Muscle layer of colon (tissue), 2 donors: ENCODE results near the gene OR1K1.
"Not testable (repeated sequence)": the region's sequence is repeated elsewhere in the genome, so short reads cannot be mapped to it uniquely, and the experiment has no call there.

Experiments
- H3K27ac ChIP-seq: one replicate; pipeline ENCODE4 v1.7.0; 2013; ENCODE audit warnings: low read depth, mild to moderate bottlenecking, low read length, moderate library complexity
- H3K27me3 ChIP-seq, 2 donors: one replicate each; pipeline ENCODE4 v1.7.0; 2013; ENCODE audit warnings: low read length in 2 of 2, mild to moderate bottlenecking in 2 of 2; ENCODE audit not compliant: insufficient read depth in 2 of 2, control insufficient read depth in 1 of 2
- H3K36me3 ChIP-seq: one replicate; pipeline ENCODE4 v1.7.0; 2013; ENCODE audit warnings: mild to moderate bottlenecking, low read length; ENCODE audit not compliant: insufficient read depth
- H3K4me1 ChIP-seq: one replicate; pipeline ENCODE4 v1.7.0; 2013; ENCODE audit warnings: mild to moderate bottlenecking, low read length; ENCODE audit not compliant: insufficient read depth
- H3K4me3 ChIP-seq, 2 donors: one replicate each; pipeline ENCODE4 v1.7.0; 2013; ENCODE audit warnings: low read length in 2 of 2, low read depth in 1 of 2, mild to moderate bottlenecking in 1 of 2, moderate library complexity in 1 of 2
- H3K9ac ChIP-seq: one replicate; pipeline ENCODE4 v1.7.0; 2013; ENCODE audit warnings: low read length
- H3K9me3 ChIP-seq: one replicate; pipeline ENCODE4 v1.7.0; 2013; ENCODE audit warnings: mild to moderate bottlenecking, low read length
- donor health status: abdominal sarcoma.
- donor health status: Adenocarcinoma of cecum.

Gene OR1K1

DNA sequence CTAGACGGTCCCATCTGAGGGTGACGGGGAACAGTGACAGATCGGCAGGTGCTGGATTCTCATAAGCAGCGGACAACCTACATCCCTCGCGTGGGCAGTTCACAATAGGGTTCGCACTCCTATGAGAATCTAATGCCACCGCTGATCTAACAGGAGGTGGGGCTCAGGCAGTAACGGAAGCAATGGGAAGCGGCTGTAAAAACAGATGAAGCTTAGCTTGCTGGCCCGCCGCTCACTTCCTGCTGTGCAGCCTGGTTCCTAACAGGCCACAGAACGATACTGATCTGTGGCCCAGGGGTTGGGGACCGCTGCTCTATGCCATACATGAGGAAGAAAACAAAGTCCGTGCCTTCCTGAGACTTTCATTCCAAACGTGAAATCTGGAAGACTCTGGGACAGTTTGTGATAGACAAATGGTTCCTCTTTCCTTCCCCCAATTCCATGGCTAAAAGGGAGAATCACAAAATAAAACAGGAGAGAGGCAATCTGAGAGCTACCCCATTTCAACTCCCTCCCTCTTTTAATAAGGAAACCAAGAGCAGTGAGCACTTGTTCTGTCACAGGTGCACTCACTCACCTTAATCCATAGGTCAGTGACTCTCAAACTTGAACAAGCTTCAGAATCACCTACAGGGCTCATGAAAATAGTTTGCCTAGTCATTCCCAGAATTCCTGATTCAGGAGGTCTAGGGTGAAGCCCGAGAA, 16.4 kb downstream of the OR1K1 start:
- peaks cover 13% of the 10 kb centered on the region for H3K4me1 ChIP-seq
- H3K27ac ChIP-seq, result no peak overlapping the region
- no peaks in the 10 kb centered on the region for H3K9me3 ChIP-seq
- H3K36me3 ChIP-seq, result peaks cover 19% of the 10 kb centered on the region
- no peak overlapping the region for H3K4me3 ChIP-seq
- H3K9ac ChIP-seq, result no peak overlapping the region
- no peaks in the 10 kb centered on the region for H3K27me3 ChIP-seq

DNA sequence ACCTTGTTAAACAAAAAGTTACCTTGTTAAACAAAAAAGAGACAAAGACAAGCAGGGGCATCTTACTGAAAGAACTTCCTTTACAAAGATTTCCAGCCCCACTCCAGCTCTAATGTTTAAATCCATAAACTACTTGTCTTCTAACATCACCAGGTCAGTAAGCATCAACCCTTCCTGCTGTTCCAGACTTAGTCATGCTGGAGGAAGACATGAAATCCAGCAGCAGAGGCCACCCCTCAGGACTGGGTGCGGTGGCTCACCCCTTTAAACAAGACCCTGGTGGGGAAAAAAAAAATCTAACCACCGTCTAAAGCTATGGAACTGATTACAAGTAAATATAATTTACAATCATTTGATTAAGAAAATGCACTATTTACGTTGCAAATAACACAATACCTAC, 19.4 kb downstream of the OR1K1 start:
- no peak overlapping the region for H3K4me3 ChIP-seq
- no peak overlapping the region for H3K9ac ChIP-seq
- no peaks in the 10 kb centered on the region for H3K9me3 ChIP-seq
- H3K36me3 ChIP-seq, result peaks cover 31% of the 10 kb centered on the region
- peaks cover 14% of the 10 kb centered on the region for H3K4me1 ChIP-seq
- no peaks in the 10 kb centered on the region for H3K27me3 ChIP-seq
- H3K27ac ChIP-seq, result no peak overlapping the region

DNA sequence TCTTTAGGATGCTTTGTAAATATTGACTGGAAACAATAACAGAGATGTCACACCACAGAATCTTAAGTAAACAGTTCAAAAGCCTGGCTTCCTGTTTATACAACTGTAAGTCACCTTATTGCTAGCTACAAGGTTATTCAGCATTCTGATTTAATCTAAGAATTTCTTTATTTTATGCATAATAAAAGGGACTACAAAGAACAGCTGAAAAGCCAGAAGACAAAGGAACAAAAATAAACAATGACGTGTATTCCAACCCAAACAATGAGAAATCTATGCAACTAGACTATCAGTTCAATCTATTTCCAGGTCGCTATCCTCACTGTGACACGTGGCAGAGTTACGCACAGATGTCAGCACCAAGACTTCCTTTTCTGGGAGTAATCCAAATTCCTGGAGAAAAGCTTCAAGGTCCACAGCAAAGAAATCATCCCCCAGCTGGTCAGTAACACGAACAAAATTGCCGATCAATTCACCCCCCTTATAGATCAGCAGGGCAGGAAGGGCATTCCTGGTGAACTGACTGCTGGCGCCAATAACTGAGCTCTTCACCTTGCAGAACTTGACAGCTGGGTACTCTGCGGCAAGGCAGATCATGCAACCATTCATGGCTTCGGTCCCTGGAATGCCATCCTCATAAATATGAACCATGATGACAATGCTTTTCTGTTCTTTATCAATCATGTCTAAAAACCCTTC, 20.0 kb downstream of the OR1K1 start:
- H3K27ac ChIP-seq, result no peak overlapping the region
- no peak overlapping the region for H3K9ac ChIP-seq
- no peaks in the 10 kb centered on the region for H3K27me3 ChIP-seq
- peaks cover 31% of the 10 kb centered on the region for H3K36me3 ChIP-seq
- H3K4me3 ChIP-seq, result no peak overlapping the region
- H3K9me3 ChIP-seq, result no peaks in the 10 kb centered on the region
- H3K4me1 ChIP-seq, result peaks cover 14% of the 10 kb centered on the region

DNA sequence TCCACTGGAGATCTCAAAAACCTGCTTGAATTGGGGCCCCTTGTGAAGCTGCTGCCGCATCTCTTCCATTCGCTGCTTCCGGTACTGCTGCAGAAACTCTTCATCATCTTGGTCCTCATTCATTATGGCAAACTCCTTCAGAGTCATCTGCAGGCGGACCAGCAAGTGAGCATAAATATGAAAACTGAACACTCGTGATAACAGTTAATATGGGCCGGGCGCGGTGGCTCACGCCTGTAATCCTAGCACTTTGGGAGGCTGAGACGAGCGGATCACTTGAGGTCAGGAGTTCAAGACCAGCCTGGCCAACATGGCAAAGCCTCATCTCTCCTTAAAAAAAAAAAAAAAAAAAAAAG, 20.5 kb downstream of the OR1K1 start:
- H3K9me3 ChIP-seq, result no peaks in the 10 kb centered on the region
- H3K4me1 ChIP-seq, result peaks cover 14% of the 10 kb centered on the region
- H3K27me3 ChIP-seq, result no peaks in the 10 kb centered on the region
- H3K9ac ChIP-seq, result no peak overlapping the region
- H3K4me3 ChIP-seq, result no peak overlapping the region
- no peak overlapping the region for H3K27ac ChIP-seq
- H3K36me3 ChIP-seq, result peaks cover 31% of the 10 kb centered on the region

DNA sequence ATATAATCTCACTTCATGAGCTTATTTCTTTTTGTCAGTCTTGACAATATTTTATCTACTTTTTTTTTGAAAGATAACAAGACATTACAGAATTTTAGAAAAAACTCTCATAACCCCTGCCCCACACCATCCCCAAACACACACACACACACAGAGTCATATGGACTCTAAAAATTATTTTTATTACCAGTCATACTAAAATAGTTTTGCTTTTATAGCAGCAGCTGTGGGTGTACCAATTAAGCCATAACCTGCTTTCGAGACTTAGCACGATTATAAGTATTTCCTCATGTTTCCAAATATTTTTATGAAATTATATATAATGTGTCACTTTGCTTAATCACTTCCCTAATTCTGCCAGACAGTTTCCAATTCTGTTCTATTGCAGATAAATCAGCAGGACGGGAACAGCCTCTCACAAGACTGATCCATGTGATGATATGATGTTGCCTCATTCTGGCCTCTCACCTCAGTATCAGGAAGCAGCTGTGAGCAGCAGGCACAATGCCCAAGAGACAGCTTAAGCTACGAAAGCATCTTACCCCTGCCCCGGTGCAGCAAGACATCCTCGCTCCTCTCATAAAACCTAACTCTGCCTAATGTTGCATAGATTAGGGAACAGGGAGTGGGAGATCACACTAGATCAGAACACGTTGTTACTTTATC, 21.5 kb downstream of the OR1K1 start:
- Histone ChIP-seq H3K9ac (no peak overlapping the region), H3K9me3 (no peaks in the 10 kb centered on the region), H3K4me1 (peaks cover 21% of the 10 kb centered on the region), H3K36me3 (peaks cover 29% of the 10 kb centered on the region), H3K27me3 (no peaks in the 10 kb centered on the region), H3K27ac (peak overlapping the region; percentile 17), H3K4me3 (no peak overlapping the region)

GRCh38 chr9:122822056-122822455, 22.1 kb downstream of the OR1K1 start:
- Histone ChIP-seq H3K4me3 (no peak overlapping the region), H3K9ac (no peak overlapping the region)

GRCh38 chr9:122822938-122823337, 23.0 kb downstream of the OR1K1 start:
- Histone ChIP-seq H3K27ac (no peak overlapping the region), H3K9me3 (no peaks in the 10 kb centered on the region), H3K4me1 (peaks cover 32% of the 10 kb centered on the region), H3K4me3 (no peak overlapping the region), H3K27me3 (no peaks in the 10 kb centered on the region), H3K36me3 (peaks cover 17% of the 10 kb centered on the region), H3K9ac (no peak overlapping the region)

More at GRCh38 chr9:122822056-122822455, 22.1 kb downstream of the OR1K1 start:
- H3K27ac ChIP-seq, result peak overlapping the region; percentile 17
- H3K9me3 ChIP-seq, result no peaks in the 10 kb centered on the region
- no peaks in the 10 kb centered on the region for H3K27me3 ChIP-seq
- H3K4me1 ChIP-seq, result peaks cover 27% of the 10 kb centered on the region
- peaks cover 23% of the 10 kb centered on the region for H3K36me3 ChIP-seq

DNA sequence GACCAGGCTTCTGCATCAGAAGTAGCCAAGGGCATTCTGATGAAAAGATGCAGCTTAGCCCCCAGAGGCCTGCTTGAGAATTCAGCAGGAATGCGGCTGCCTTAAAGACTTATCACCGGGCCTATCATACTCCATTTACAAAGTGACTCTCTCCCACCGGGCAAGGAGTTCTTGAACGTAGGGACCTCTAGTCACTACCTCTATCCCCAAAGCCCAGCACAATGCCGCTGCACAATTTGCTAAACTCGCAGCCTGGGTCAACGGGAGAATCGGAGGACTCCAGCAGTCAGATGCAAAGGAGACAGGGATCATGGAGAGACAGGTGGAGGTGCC, 27.8 kb downstream of the OR1K1 start:
- no peaks in the 10 kb centered on the region for H3K27me3 ChIP-seq
- peaks cover 18% of the 10 kb centered on the region for H3K4me1 ChIP-seq
- peak overlapping the region; percentile 82 to 94 for H3K4me3 ChIP-seq
- H3K36me3 ChIP-seq, result peaks cover 5% of the 10 kb centered on the region
- H3K9me3 ChIP-seq, result no peaks in the 10 kb centered on the region
- peak overlapping the region; percentile 88 for H3K27ac ChIP-seq
- H3K9ac ChIP-seq, result peak overlapping the region; percentile 74

- Histone ChIP-seq H3K27ac (peak overlapping the region; percentile 88), H3K4me3 (peak overlapping the region; percentile 82 to 94), H3K4me1 (peaks cover 18% of the 10 kb centered on the region), H3K9ac (peak overlapping the region; percentile 74)
- H3K36me3 ChIP-seq, H3K9me3 ChIP-seq, H3K27me3 ChIP-seq: not testable (repeated sequence)
Observed at GRCh38 chr9:122828965-122829284, 29.0 kb downstream of the OR1K1 start.

- H3K9me3 ChIP-seq, result no peaks in the 10 kb centered on the region
- no peak overlapping the region for H3K9ac ChIP-seq
- no peaks in the 10 kb centered on the region for H3K36me3 ChIP-seq
- H3K4me1 ChIP-seq, result peaks cover 4% of the 10 kb centered on the region
- no peak overlapping the region for H3K27ac ChIP-seq
- no peak overlapping the region for H3K4me3 ChIP-seq
- H3K27me3 ChIP-seq, result no peaks in the 10 kb centered on the region
Observed at GRCh38 chr9:122832194-122832593, 32.3 kb downstream of the OR1K1 start.

DNA sequence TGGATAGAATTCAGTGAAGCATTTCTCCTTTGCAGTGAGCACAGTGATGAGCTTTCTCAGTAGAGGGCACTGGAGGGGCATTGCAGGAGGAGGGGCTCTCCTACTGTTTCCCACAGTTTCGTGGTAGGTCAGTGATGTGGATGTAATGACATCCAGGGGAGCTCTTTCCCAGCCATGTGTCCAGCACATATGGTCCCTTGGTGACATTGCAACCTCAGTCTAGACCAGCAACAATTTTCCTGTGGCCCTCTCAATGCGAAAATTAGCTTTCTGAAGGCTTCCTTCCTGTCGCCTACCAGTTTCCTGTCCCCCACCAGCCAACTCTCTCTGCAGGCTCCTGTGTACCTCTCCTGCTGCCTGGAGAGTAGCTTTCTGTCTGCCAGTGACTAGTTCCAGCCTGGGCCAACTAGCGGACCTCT, 35.4 kb downstream of the OR1K1 start:
- Histone ChIP-seq H3K4me1 (no peaks in the 10 kb centered on the region), H3K4me3 (no peak overlapping the region), H3K9ac (no peak overlapping the region), H3K27me3 (no peaks in the 10 kb centered on the region), H3K9me3 (no peaks in the 10 kb centered on the region), H3K27ac (no peak overlapping the region), H3K36me3 (no peaks in the 10 kb centered on the region)
